Activated CD4-positive, alpha-beta T cell treated with anti-CD3 and anti-CD28 coated beads, Interleukin-2, amount 50 U/mL, for 4 hours (primary cell): ENCODE results near the gene SLC9A4.

Experiments used
- DNase-seq, 2 experiments: peaks; one replicate each; pipeline ENCODE4 v3.0.0-alpha.2; 2020

Gene SLC9A4, protein sequence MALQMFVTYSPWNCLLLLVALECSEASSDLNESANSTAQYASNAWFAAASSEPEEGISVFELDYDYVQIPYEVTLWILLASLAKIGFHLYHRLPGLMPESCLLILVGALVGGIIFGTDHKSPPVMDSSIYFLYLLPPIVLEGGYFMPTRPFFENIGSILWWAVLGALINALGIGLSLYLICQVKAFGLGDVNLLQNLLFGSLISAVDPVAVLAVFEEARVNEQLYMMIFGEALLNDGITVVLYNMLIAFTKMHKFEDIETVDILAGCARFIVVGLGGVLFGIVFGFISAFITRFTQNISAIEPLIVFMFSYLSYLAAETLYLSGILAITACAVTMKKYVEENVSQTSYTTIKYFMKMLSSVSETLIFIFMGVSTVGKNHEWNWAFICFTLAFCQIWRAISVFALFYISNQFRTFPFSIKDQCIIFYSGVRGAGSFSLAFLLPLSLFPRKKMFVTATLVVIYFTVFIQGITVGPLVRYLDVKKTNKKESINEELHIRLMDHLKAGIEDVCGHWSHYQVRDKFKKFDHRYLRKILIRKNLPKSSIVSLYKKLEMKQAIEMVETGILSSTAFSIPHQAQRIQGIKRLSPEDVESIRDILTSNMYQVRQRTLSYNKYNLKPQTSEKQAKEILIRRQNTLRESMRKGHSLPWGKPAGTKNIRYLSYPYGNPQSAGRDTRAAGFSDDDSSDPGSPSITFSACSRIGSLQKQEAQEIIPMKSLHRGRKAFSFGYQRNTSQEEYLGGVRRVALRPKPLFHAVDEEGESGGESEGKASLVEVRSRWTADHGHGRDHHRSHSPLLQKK

DNA sequence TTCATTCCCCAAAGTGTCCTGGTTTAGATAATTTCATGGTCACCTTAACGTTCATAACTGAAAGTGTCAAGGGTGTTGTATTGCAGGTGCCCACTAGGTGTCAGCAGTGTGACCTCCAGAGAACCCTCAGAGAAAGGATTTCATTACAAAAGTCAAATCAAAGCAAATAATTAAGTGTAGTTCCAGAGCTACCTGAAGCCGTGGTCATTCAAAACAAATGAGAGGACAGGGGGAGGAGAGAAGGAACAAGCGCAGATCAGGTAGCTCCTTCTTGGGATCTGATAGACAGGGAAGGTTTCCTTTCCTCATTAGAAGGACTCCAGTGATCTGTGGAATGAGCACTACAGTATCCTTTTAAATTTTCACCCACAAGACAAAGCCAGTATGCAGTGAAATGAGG, at the start of gene SLC9A4:
TSS of gene SLC9A4 (plus strand) at position 207 of the 400 bp plus-strand sequence. CDS start 534 bp downstream, outside the sequence.
- DNase-seq = peak; percentile 38 to 47

DNA sequence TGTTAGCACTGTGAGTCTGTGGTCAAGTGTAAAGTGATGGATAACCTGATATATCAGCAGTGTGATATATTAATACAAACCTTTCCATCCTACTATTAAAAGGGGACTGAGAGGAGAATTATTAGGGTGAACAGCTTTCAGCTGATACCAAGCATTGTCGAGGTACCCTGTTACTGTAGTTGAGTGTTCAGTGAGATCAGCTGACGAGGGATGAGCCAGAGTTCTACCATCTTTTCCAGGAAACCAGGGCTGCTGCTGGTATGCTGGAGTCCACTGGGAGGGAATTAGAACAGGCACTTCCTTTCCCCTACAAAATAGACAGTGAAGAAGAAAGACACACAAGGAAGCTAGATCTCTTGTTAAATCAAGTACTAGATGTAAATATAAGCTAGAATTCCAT, 49.7 kb upstream of the SLC9A4 start:
- no peak for DNase-seq

DNA sequence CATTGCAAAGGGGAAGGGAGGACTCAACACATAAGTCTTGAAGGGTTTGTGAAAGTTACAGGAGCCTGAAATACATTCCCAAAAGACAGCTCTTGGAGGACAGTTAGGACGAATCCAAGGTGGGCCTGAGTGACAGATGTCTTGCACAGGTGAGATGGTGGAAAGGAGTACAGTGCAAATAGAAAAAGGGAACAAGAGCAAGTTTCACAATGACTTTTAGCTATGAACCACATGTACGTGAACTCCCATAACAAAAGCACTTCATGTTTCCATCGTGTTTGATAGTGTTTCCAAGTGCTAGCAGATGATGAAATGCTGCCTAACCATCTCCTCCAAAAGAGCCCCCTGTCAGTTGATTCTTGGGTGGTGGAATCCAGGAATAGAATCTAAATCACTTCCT, 48.3 kb upstream of the SLC9A4 start:
- no peak for DNase-seq

DNA sequence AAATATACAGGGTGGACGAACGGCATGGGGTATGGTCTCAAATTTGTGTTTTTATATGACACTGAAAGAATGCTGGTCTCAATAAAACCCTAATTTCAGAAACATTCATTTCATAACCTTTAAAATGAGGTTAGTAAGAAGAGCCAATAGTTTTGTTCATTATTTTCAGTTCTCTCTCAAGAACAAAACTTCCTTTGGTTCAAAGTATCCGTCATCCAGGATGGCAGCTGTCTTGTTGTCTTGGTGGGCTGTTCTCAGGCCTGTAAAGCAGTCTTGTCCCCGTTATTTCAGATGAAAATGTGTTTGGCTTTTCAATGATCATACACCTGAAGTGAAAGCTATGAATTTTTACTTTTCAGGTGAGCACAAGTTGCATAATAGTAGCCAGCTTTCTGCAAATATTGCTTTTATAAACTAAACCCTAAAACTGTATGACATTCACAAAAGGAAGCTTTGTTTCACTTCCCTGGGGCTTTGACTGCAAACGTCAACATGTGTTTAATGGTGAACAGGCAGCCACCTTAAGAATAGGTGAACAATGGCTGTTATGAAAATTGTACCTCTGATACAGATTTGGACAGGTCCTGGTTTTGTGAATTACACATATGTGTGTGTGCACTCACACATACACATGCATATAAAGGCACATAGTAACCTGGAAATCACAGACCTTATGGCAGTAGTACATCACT, 47.4 kb upstream of the SLC9A4 start:
- no peak for DNase-seq

DNA sequence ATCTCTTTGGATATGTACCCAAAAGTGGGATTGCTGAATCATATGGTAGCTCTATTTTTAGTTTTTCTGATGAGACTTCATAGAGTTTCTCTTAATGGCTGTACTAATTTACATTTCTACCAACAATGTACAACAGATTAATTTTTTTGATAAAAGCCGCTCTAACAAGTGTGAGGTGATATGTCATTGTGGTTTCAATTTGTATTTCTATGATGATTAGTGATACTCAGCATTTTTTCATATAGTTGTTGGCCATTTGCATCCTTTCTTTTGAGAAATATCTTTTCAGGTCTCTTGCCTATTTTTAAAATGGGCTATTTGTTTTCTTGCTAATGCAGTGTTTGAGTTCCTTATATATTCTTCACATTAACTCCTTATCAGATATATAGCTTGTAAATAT, 45.8 kb upstream of the SLC9A4 start:
- DNase-seq = no peak

DNA sequence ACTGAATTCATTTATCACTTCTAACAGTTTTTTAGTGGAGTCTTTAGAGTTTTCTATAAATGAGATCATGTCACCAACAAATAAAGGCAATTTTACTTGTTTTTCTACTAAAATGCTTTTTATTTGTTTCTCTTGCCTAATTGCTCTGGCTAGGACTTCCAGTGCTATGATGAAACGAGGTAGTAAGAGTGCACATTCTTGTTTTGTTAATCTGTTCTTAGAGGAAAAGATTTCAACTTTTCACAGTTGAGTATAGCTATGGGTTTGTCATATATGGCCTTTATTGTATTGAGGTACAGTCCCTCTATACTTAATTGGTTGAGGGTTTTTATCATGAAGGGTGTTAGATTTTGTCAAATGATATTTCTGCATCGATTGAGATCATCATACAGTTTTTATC, 44.5 kb upstream of the SLC9A4 start:
- no peak for DNase-seq

DNA sequence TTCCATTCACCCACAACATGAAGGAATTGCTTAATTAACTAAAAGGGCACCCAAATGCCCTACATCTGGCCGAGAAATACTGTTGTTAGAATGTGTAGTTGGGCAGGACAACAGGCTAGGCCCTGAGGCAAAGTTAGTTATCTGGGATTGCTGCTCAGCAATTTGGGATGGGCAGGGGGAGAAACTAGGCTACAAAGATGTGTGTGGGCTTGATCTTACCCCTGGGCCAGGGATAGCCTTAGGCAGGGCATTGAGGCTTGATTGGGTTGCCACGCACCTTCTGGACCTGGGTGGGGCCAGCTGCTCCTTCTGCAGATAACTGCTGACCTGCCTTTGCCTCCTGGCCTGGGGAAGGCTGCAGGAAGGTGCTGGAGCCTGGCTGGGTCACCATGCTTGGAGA, 40.6 kb upstream of the SLC9A4 start:
- no peak for DNase-seq

DNA sequence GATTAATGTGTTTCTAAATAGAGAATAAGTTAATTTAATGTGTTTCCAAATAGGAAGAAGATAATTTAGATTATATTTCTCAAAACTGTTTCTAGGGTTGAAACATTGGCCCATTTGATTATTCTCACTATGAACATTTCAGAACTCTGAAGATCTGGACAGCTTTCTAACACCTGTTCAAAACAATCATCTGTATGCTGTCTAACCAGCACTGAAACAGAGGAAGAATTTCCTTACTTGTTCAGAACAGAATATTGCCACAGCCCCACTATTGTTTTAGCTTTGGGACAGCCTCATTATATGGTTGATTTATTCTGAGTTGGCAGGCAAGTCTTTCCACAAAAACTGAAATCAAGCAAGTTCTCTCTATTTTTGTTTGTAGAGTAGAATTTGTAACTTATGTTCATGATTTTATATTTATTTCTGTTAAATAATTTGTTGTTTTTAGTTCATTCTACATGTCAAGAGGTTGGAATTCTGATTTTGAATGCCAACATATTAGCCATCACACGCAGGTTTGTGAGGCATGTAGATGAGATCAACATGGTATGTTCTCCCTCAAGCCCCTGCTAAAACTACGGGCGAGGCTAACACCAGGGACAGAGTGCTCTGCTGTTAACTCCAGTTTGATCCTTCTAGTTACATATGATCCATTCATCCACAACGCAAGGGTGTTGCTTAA, 38.9 kb upstream of the SLC9A4 start:
- no peak for DNase-seq

DNA sequence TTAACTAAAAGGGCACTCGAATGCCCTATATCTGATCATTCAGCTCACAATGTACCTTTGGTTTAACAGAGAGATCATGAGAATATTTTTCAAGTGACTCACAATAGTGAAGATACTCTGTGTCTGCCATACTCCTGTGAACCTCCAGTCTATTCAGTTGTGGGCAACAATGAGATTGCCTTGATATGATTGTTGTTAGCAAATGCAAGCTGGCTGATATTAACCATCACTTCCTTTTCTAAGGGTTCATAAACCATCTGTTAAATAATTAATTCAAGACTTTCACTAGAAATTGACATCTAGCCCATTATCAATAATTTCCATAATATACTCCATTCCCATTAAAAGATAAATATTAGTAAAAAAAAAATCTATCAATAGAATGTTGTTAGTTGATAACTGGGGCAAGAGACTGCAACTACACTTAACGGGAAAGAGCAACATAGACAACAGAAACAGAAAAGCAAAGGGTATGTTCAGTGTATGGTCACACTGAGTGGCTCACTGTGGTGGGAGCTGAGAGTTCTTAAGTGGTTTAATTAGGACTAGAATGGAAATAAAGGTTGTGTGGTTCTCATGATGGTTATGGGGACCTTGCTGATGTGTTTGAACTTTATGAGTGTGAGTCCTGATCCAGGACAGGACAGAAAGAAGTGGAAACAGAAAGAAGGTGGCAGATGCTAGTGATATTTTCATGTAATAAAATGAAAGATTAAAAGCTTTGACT, 38.2 kb upstream of the SLC9A4 start:
- no peak for DNase-seq

DNA sequence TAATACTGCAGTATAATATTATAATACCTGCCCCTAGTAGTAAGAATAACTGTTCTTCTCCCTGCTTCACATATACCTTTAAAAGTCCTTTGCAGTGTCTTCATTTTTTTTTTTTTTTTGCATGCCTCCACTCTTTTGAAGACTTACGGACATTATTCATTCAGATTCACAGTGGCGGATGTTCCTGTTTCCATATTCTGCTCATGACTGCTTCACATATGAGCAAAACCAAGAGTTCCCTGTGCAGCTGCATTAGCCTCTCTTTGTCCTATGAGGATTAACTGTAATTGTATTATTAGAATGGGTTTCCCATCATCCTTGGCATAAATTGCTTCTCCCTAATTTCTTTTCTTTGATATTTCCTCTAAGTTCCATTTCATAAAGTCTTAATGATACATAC, 37.3 kb upstream of the SLC9A4 start:
- DNase-seq = no peak

DNA sequence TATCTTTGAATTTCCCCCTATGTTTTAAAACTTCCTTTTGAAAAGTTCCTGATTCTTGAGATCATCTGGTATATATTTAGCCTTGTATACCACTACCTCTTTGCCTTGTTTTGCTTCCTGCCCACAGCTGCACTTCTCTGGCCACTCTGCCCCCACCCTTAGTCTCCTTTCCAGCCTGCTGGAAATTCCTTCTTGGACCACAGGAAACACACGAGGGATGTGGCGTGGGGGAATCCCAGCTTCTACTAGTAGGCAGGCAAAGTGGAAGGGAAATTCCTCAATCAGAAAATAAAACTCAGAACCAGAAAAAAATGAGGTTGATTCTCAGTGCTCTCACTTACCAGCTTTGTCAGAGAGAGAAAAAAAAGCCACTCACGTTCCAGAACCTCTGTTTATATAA, 36.7 kb upstream of the SLC9A4 start:
- no peak for DNase-seq

DNA sequence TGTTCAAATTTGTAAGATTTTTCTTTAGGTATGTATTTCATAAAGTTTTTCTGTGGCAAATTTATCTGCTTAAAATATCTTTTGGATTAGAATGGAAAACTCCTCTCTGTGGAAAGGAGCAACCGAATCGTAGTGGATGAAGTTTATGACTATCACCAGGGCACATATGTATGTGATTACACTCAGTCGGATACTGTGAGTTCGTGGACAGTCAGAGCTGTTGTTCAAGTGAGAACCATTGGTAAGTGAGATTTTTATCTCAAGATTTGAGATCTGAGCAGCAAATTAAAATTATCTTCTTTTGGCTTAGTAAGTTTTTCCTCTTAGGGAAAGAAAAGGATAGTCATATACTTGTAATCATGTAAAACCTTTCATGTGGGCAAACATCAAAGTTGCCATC, 35.9 kb upstream of the SLC9A4 start:
- no peak for DNase-seq

DNA sequence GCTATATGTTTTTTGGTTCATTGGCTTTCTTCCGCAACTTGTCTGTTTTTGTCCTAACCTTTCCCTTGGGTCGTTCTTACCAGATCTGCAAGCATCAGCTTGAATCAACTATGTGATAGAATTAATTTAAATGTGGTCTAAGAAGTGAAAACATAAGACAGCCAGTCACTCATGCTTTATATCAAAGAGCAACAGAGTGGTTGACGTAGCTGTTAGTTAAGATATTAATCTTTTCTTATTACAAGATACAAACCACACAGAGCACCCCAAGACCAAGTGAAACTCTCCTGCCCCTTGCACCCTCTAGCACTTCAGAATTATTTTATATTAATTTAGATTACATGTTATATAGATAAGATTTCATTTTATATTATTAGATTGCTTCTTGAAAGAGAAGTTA, 34.9 kb upstream of the SLC9A4 start:
- DNase-seq = no peak

DNA sequence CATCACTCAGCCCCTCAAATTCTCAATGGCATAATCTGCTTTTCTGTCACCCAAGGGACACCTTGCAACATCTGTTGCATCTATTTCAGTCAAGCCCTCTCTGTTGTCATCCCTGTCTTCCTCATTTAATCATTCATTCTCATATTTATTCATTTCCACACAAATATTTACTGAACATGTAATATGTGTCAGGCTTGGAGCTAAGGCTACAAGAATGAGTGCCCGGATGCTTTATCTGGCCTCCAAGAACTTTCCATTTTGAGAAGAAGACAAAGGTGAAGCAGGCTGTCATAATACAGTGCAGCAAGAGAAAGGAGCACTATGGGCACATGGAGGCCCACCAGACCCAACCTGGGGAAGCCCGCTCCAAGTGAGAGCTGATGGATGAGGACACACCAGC, 34.4 kb upstream of the SLC9A4 start:
- DNase-seq = no peak

DNA sequence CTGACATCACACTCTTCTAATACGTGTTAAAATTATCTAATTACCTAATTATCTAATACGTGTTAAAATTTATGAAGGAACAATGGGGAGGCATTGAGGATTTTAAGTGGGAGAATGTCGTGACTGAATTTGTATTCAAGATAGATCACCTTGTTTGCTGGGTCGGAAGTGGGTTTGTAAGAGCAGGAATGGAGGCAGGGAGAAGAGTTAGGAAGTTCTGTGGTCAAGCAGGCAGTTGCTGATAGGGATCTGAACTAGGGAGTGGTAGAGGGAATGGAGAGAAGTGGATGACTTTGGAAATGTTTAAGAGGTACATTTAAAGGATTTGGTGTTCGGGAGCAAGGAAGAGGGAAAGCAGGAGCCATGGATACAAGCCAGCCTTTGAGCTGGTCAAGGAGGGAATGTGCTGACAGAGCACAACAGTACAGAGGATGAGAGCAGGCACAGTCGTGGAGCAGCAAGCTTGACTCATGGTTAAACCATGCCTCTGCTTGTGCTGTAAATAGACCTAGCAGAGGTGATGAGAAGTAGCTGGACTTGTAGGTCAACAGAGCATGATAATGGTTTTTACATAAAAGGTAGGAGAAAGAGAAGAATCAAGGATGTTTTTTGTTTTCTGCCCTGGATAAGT, 33.8 kb upstream of the SLC9A4 start:
- DNase-seq = no peak

DNA sequence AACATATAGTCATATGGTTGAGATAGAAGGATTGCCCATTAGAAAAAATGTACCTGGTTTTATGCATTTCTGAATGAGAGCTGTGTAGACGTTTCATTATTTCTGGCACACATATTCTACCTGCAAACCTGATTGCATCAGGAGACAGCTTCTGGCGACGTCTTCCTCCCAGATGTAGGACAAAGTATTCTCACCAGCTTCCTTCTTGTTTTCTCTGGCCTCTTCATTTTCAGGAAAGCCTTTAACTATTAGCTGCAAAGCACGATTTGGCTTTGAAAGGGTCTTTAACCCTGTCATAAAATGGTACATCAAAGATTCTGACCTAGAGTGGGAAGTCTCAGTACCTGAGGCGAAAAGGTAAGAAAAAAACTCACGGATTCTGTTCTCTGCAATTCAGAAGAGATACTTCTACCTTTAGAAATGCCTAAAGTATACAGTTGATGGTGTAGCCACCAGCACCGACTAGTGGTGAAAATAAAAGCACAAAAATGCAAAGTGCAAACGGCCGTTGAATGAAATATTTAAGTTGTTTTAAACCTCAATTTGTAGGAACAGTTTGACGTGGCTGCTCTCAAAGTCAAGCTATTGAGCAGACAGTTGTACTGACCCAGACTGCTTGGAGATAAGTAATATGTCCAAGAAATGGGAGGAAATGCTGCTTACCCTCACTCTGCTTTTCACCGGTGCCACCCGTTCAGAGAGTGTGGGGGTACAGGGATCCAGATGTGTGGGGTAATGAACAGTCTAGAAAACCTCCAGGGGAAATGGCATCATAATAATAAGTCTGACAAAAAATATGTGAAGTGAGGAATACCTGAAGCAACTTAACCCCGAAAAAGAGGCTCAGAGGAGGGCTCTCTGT, 29.8 kb upstream of the SLC9A4 start:
- DNase-seq = peak; percentile 32 to 41

DNA sequence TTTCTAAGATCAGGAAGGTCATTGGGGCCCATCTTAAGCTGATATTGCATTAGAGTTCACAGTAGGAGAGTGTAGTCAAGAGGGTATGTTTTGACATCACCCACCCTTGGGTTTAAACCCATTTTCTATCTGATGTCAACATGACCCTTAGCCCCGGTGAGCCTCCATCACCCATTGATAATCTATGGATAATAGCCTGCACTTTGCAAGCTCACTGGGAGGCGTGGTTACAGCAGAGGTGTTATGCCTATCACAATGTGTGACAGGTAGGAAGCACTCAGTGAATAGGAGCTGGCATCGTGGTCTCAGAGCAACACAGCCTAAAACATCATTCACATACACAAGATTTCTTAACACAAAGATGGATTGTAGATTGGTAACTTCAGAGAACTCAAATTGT, 28.8 kb upstream of the SLC9A4 start:
- no peak for DNase-seq

DNA sequence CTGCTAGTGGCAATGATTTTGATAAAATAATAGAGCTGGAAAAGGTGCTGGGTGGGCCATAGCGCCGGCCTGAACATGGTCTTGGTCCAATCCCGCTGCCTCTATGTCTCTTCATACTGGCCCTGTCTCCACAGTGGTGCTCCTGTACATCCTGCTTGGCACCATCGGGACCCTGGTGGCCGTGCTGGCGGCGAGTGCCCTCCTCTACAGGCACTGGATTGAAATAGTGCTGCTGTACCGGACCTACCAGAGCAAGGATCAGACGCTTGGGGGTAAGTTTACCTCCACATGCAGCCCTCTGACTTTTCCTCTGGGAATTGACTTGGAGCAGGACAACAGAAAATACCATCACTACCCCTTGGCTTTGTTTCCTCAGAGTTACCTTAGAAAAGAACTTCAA, 26.1 kb upstream of the SLC9A4 start:
- DNase-seq = no peak

DNA sequence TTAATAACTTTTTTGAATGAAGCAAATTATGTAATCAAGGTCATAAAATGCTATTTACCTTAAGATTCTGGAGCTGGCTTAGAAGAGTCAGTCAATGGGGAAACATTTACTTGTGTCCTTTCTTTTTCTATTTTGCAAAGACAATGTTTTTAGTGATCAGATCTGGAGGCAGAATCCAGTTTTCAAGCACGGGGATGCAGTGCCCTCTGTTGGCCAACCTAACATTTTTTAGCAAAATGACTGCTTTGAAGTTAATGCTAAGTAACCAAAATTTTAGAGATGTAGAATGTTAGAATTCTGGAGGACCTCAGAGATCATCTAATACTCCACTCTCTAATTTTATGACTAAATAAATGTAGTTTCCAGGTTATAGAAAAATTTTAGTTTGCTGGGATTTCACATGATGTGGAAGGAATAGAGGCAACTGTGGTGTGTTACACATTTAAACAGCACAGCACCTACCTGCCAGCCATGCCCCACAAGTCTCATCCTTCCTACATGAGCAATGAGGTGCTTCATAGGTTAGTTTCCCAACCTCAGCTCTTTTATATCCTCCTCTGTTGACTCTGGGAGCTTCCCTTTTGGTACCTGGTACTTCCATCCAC, 23.6 kb upstream of the SLC9A4 start:
- peak; percentile 67 to 72 for DNase-seq

DNA sequence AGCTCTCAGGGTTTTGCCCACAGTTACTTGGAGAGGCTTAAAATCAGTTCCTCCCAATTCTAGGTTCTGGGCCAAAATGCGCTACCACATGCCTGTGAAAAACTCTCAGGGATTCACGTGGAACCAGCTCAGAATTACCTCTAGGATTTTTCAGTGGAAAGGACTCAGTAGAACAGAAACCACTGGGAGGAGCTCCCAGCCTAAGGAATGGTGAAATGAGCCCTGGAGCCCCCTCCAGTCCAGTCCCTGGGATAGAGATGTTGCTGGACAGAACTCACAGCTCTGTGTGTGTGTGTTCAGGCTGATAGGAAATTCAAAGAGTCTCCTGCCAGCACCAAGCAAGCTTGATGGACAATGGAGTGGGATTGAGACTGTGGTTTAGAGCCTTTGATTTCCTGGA, 21.1 kb upstream of the SLC9A4 start:
- no peak for DNase-seq
